IPS-20b (cell line): ENCODE results near the gene TAB2.

Source experiments
- H3K27ac ChIP-seq: one replicate; pipeline ENCODE4 v1.5.1; 2013; ENCODE audit warnings: low read length
- H3K27me3 ChIP-seq: 2 replicates; pipeline ENCODE4 v1.6.1; 2013; ENCODE audit warnings: mild to moderate bottlenecking, low read length, inconsistent platforms; ENCODE audit not compliant: insufficient read depth
- H3K36me3 ChIP-seq: 2 replicates; pipeline ENCODE4 v1.6.1; 2013; ENCODE audit warnings: low read depth, mild to moderate bottlenecking, inconsistent platforms, low read length, moderate library complexity; ENCODE audit not compliant: insufficient read depth
- H3K4me1 ChIP-seq: 2 replicates; pipeline ENCODE4 v1.6.1; 2013; ENCODE audit warnings: mild to moderate bottlenecking, control low read depth, inconsistent platforms, low read length, moderate library complexity; ENCODE audit not compliant: insufficient read depth
- H3K4me3 ChIP-seq: 2 replicates; pipeline ENCODE4 v1.5.1; 2013; ENCODE audit warnings: mild to moderate bottlenecking, low read length, inconsistent platforms
- H3K9ac ChIP-seq: 2 replicates; pipeline ENCODE4 v1.6.1; 2013; ENCODE audit warnings: low read depth, mild to moderate bottlenecking, inconsistent platforms, low read length, moderate library complexity
- H3K9me3 ChIP-seq: 2 replicates; pipeline ENCODE4 v1.6.1; 2013; ENCODE audit warnings: mild to moderate bottlenecking, low read depth, low read length, inconsistent platforms; ENCODE audit not compliant: insufficient read depth

Gene TAB2

DNA sequence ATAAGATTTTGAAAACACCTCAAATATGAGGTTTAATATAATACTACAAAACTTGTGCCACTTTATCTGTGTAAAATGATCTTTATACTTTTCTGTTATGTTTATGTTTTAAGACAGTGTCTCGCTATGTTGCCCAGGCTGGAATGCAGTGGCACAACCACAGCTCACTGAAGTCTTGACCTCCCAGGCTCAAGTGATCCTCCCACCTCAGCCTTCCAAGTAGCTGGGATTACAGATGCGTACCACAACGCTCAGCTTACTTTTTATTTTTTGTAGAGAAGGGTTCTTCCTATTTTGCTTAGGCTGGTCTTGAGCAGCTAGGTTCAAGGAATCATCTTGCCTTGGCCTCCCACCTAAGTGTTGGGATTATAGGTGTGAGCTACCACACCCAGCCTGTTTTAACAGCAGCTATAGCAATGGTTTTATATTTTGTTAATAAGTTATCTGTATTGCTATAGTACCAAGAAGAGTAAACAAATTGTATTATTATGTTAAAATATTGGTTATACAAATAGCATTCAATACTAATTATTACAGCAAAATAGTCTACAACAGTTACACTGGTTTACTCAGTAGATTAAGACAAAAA lies 8.2 kb downstream of the TAB2 start:
- H3K9me3 ChIP-seq = no peaks in the 10 kb centered on the region
- H3K4me1 ChIP-seq = peaks cover 51% of the 10 kb centered on the region
- H3K9ac ChIP-seq = no peak overlapping the region

DNA sequence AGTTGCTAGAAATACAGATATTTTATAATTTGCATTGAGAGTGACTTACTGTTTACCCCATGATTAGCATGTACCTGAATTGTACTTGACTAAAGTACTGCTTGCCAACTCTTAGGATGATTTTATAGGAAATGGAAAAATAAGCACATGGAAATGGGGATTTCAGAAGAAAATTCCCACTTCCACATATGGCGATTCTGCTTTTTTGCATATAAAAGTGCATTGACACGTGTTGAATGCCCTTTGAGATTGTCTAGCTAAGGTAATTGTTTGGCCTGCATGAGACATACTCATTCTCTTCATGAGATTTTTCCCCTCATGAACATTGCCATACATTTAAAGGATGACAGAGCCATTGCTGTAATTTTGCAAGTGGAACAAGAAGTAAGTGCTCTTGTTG lies 10.1 kb downstream of the TAB2 start:
- H3K36me3 ChIP-seq = no peaks in the 10 kb centered on the region
- no peak overlapping the region for H3K27ac ChIP-seq
- no peak overlapping the region for H3K9ac ChIP-seq

More for the DNA sequence above, 8.2 kb downstream of the TAB2 start:
- Histone ChIP-seq H3K4me3 (no peak overlapping the region), H3K36me3 (no peaks in the 10 kb centered on the region), H3K27me3 (no peaks in the 10 kb centered on the region), H3K27ac (no peak overlapping the region)

DNA sequence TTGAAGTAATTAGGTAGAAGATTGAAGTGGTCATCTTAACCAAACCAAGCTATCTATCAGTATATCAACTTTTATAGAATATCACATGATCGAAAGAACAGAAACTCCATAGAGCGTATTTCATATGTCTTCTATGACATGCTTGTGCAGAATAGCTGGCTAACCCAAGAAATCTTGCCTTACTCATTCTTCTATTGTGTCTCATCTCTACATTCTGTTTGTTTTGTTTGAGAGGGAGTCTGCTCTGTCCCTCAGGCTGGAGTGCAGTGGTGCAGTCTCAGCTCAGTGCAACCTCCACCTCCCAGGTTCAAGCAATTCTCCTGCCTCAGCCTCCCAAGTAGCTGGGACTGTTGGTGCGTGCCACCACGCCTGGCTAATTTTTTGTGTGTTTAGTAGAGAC lies 10.6 kb downstream of the TAB2 start:
- Histone ChIP-seq H3K27ac (no peak overlapping the region), H3K9me3 (no peaks in the 10 kb centered on the region), H3K27me3 (no peaks in the 10 kb centered on the region), H3K4me3 (no peak overlapping the region), H3K36me3 (no peaks in the 10 kb centered on the region), H3K4me1 (peaks cover 66% of the 10 kb centered on the region), H3K9ac (no peak overlapping the region)

More for the DNA sequence above, 10.1 kb downstream of the TAB2 start:
- Histone ChIP-seq H3K9me3 (no peaks in the 10 kb centered on the region), H3K27me3 (no peaks in the 10 kb centered on the region), H3K4me1 (peaks cover 64% of the 10 kb centered on the region), H3K4me3 (no peak overlapping the region)

DNA sequence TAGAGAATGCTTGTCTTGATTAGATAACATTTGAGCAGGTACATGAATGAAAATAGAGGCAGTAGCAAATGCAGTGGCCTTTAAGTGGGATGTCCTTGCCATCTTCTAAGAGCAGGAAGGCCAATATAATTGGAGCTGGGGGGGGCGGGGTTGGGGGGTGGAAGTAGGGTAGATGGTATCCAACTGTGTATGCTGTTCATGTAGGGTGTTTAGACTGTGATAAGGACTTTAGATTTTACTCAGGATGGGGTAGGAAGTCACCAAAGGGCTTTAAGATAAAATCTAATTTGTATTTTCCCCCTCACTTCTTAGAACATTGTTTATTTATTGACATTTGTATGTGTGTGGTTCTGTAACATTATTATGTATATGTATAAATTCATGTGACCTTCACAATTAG lies 12.0 kb downstream of the TAB2 start:
- Histone ChIP-seq H3K9ac (no peak overlapping the region), H3K27me3 (no peaks in the 10 kb centered on the region), H3K27ac (no peak overlapping the region), H3K4me1 (peaks cover 63% of the 10 kb centered on the region), H3K36me3 (no peaks in the 10 kb centered on the region), H3K9me3 (no peaks in the 10 kb centered on the region), H3K4me3 (no peak overlapping the region)

DNA sequence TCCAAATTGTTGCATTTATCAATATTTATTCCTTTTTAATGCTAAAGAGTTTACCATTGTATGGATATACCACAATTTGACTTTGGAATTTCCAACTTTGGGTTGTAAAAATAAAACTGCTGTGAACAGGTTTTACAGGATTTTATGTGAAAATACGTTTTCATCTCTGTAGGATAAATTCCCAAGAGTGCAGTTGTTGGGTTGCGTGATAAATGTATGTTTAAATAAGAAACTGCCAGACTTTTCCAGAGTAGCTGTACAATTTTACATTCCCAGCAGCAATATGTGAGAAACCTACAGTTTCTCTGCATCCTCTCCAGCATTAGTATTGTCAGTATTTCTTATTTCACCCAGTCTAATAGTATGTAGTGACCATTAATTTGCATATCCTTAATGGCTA lies 12.6 kb downstream of the TAB2 start:
- no peak overlapping the region for H3K9ac ChIP-seq
- H3K4me3 ChIP-seq = no peak overlapping the region
- peaks cover 68% of the 10 kb centered on the region for H3K4me1 ChIP-seq
- H3K9me3 ChIP-seq = no peaks in the 10 kb centered on the region
- H3K36me3 ChIP-seq = no peaks in the 10 kb centered on the region
- H3K27ac ChIP-seq = peak overlapping the region; percentile 55
- no peaks in the 10 kb centered on the region for H3K27me3 ChIP-seq

DNA sequence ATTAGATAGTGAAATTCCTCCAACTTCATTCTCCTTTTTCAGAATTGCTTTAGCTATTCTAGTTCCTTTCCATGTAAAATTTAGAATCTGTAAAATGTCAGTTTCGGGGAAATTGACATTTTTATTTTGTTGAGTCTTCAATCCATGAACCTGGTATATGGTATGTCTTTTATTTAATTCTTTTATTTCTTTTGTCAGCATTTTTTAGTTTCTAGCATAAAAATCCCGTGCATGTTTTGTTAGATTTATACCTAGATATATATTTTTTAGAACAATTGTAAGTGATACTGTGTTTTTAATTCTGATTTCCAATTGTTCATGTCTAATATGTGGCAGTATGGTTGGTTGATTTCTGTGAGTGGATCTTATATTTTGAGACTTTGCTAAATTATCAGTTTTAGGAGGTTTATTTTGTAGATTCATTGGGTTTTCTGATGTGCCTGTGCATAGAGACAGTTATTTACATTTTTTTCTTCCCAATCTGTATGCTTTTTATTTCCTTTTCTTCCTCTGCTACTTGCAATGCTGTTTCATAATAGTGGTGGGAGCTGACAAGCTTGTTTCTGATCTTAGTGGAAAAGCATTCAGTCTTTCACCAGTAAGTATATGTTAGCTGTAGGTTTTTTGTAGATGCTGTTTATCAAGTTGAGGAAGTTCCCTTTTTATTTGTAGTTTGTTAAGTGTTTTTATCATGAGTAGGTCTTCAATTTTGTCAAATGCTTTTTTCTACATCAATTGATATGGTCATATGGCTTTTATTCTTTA lies 13.7 kb downstream of the TAB2 start:
- H3K36me3 ChIP-seq = no peaks in the 10 kb centered on the region
- no peak overlapping the region for H3K4me3 ChIP-seq
- peaks cover 76% of the 10 kb centered on the region for H3K4me1 ChIP-seq
- no peak overlapping the region for H3K9ac ChIP-seq
- H3K27me3 ChIP-seq = no peaks in the 10 kb centered on the region
- no peak overlapping the region for H3K27ac ChIP-seq
- H3K9me3 ChIP-seq = no peaks in the 10 kb centered on the region

DNA sequence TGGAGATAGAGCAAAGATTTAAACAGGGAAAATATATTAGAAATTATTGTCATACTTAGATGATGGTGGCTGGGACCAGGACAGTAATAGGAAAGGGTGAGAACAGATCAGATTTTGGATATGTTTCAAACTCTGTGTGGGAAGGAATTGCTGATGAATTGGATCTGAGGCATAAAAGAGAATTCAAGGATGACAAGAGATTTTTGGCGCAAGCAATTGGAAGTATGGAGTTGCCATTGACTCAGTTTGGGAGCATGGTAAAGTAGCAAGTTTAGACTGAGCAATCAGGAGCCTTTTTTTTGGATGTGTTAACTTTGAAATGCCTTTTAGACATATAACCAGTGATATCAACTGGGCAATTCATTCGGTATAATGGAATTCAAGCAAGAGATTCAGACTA lies 14.4 kb downstream of the TAB2 start:
- H3K4me1 ChIP-seq = peaks cover 82% of the 10 kb centered on the region
- H3K9ac ChIP-seq = no peak overlapping the region
- no peaks in the 10 kb centered on the region for H3K27me3 ChIP-seq
- H3K4me3 ChIP-seq = no peak overlapping the region
- H3K9me3 ChIP-seq = no peaks in the 10 kb centered on the region
- H3K36me3 ChIP-seq = no peaks in the 10 kb centered on the region
- no peak overlapping the region for H3K27ac ChIP-seq

DNA sequence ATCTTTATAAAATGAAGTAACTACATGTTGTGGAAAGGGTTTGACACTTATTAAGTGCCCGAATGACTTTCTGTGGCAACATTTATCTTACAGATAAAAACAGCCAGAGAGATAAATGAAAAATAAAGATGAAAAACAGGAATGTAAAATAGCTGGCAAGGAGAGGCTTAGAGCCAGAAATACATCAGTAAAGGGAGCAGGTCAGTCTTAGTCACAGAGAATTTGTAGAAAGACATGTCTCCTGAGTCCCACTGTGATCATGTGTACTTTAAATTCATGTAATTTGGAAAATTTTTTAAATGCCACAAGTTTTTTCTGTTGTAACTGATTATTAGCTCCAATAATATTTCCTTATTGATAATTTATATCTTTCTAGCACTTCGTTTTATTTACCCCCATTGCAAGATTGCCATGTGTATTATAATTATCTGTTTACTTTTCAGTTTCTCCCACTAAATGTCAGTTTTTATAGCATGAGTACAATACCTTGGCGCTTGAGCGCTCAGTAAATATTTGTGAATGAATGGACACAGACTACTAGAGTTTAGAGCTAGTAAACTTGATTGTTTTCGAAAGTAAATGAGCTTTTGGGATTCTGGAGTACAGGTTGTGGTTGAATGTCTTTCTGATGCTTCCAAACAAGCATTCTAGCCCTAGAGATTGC lies 15.2 kb downstream of the TAB2 start:
- Histone ChIP-seq H3K9ac (no peak overlapping the region), H3K36me3 (no peaks in the 10 kb centered on the region), H3K27ac (no peak overlapping the region), H3K4me1 (peaks cover 84% of the 10 kb centered on the region), H3K4me3 (0 out of 2 replicates have a peak overlapping the region, but pooled peaks have one; percentile 19), H3K27me3 (no peaks in the 10 kb centered on the region), H3K9me3 (no peaks in the 10 kb centered on the region)

DNA sequence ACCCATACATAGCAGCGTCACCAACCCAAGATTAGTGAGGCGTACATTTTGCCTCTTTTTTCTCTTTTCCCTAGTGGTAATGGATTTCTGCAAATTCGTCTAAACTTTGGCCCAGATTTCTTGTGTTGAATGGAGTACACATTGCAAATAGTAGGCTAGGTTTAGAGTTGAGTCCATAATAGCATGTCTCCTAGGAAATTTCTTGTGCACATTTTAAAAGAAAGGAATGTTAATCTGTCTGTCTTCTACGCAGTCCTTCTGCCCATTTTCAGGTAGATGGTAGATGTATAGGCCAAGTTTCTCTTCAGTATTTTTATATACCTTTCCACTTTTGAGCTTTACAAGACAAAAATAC lies 15.7 kb downstream of the TAB2 start:
- Histone ChIP-seq H3K27ac (no peak overlapping the region), H3K27me3 (no peaks in the 10 kb centered on the region), H3K4me1 (peaks cover 84% of the 10 kb centered on the region), H3K9ac (no peak overlapping the region), H3K36me3 (no peaks in the 10 kb centered on the region), H3K9me3 (no peaks in the 10 kb centered on the region), H3K4me3 (0 out of 2 replicates have a peak overlapping the region, but pooled peaks have one; percentile 19)

DNA sequence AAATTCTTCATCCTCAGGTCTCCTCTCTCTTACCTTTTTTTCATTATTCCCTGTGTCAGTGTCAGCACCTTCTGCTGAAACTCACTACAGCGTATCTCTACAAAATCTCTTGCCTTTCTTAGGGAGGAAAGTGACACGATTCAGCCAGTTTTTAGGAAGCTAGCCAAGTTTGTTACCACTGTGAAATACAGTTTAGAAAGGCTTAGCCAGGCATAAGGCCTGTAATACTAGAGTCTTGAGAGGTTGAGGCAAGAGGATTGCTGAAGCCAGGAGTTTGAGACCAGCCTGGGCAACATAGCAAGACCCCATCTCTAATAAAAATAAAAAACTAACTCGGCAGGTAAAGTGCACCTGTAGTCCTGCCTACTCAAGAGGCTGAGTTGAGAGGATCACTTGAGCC lies 16.7 kb downstream of the TAB2 start:
- H3K27me3 ChIP-seq = no peaks in the 10 kb centered on the region
- no peak overlapping the region for H3K27ac ChIP-seq
- no peaks in the 10 kb centered on the region for H3K9me3 ChIP-seq
- H3K4me3 ChIP-seq = no peak overlapping the region
- H3K9ac ChIP-seq = no peak overlapping the region
- no peaks in the 10 kb centered on the region; the same call in 1 of the 2 replicates for H3K36me3 ChIP-seq
- peaks cover 77% of the 10 kb centered on the region for H3K4me1 ChIP-seq

DNA sequence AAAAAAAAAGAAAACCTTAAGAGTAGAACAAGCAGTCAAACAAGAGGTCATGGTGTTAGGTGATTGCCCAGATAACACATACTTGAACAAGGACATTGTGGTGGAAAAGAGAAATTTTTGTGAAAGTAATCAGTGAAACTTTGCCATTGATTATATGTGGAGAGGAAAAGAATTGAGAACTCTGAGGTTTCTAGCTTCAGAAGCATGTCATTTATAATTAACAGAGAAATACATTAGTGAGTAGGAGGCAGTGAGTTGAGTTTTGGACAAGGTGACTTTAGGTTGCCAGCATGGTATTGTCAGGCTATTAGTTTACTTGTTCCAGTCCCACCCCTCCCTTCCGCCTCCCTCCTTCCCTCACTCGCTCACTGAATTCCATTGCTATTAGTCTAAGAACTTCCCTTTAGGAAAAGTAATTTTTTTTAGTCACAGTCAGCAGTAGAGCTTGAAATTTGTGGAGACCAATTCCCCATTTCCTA lies 17.2 kb downstream of the TAB2 start:
- no peak overlapping the region for H3K27ac ChIP-seq
- H3K4me3 ChIP-seq = no peak overlapping the region
- H3K36me3 ChIP-seq = no peaks in the 10 kb centered on the region; the same call in 1 of the 2 replicates
- no peaks in the 10 kb centered on the region for H3K9me3 ChIP-seq
- H3K9ac ChIP-seq = no peak overlapping the region
- H3K27me3 ChIP-seq = no peaks in the 10 kb centered on the region
- H3K4me1 ChIP-seq = peaks cover 72% of the 10 kb centered on the region
